GM19240 (cell line): ENCODE results near the gene INTS6L.
"Not testable (repeated sequence)": the region's sequence is repeated elsewhere in the genome, so short reads cannot be mapped to it uniquely, and the experiment has no call there.

ENCODE experiments used
- DNase-seq: peaks from one replicate; pipeline ENCODE4 v3.0.0; 2011; ENCODE audit warnings: low spot score; ENCODE audit not compliant: insufficient read length

The INTS6L gene

DNA sequence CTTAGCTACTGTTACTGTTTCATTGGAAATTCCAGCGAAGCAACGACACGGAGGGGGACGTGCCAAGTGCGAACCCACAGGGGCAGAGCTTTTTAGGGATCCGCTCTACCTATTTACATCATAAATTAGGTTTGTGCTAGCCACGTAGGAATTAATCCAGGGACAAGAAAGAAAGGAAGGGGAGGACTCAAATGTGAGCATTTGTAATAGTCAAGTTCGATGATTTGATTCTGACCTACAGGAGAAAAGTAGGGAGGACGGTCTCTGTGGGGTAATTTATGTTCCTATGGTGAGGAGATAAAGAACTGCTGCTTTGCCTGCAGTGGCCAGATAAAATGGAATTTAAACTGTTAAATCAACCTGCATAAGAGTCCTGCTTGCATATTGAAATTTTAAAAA is 1.7 kb downstream of the INTS6L start:
- DNase-seq = no peak

DNA sequence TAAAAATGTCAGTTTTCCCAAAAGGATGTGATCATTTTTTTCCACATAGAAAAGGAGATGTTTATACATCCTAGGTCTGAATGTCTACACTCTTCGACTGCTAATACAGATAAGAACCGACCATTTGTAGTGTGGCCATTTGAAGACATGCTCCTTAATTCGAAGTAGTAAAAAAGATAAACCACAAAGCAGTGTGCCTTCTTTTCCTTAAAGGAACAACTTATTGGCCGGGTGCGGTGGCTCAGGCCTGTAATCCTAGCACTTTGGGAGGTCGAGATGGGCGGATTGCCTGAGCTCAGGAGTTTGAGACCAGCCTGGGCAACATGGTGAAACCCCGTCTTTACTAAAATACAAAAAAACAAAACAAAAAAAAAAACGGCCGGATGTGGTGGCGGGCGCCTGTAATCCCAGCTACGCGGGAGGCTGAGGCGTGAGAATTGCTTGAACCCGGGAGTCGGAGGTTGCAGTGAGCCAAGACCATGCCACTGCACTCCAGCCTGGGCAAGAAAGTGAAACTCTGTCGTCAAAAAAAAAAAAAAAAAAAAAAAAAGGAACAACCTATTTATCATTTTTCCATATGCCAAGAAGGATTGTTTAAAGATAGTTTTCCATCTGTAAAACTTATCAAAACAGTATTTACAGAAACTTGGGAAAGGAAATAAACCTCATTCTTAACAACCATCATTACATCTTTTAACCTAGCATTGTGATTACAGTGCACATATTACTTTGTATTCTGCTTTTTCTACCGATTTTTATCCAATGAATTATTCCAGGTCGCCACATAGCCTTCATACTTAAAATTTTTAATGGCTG is 2.6 kb downstream of the INTS6L start:
- DNase-seq = no peak

DNA sequence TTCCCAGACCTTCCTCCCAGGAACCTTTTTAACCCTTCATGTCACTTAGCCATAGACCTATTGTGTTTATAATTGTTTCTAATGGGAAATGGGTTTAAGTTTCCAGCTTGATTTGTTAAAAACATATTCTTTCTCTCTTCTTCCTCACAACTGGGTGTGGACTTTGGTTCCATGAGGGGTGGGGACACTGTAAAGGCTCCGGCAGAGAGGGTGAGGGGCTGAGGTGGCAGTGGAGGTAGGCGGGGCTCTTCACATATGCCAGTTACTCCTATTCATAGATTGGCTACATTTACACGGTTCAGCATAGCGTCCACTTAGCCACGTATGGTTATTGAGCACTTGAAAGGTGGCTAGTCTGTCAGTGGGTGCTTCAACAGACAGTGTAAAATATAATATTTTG is 7.8 kb downstream of the INTS6L start:
- DNase-seq = no peak

DNA sequence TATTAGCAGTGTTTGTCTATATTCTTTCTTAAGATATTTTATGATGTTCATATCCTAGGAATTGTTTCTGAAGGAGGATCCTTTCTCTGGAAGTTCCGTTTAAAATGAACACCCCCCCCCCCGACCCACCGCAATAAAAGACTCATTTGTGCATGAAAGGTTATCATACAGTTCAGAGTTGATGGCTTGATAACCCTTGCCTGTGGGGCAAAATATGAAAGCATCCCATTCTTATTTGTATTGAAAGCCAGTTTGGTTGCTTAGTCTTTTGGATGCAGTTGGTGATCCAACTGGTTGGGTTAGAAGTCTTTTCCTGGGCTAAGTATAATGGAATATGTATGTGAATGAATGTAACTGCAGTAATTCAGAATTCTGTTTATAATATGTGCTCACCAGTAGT is 8.3 kb downstream of the INTS6L start:
- no peak for DNase-seq

DNA sequence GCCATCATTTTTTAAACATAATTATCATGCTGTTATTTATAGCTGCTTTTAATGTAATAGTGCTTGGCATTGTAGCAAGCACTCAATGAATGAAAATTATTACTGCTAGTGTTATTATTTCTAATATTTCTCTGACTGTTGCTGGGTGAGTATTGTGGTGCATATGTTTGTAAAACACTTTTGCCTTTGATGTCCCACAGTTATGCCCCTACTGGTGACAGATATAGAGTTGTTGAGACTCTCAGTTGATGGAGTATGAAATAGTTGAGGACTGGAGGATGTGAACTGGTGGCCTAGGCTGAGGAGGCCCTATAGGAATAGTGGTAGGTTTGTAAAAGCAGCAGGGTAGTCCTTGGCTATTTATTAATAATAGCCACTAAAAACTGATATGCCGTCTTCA is 9.6 kb downstream of the INTS6L start:
- DNase-seq = no peak

DNA sequence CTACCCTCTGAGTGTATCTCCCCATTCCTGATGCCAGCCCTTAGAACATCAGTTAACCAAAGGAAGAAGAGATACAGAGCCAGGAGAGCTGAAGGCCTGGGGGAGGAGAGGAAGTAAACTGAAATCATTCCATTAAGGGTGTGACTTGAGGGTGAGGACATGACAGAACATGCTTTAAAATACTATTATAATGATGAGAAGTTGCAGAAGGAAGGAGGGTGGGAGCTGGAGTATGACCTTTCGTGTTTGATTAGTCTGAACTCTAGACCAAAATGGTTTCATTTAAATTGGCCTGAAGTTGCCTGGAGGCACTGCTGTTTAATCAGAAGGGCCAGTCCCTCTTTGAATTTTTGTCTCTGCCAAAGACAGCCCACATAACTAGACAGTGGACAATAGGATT is 11.4 kb downstream of the INTS6L start:
- no peak for DNase-seq

DNA sequence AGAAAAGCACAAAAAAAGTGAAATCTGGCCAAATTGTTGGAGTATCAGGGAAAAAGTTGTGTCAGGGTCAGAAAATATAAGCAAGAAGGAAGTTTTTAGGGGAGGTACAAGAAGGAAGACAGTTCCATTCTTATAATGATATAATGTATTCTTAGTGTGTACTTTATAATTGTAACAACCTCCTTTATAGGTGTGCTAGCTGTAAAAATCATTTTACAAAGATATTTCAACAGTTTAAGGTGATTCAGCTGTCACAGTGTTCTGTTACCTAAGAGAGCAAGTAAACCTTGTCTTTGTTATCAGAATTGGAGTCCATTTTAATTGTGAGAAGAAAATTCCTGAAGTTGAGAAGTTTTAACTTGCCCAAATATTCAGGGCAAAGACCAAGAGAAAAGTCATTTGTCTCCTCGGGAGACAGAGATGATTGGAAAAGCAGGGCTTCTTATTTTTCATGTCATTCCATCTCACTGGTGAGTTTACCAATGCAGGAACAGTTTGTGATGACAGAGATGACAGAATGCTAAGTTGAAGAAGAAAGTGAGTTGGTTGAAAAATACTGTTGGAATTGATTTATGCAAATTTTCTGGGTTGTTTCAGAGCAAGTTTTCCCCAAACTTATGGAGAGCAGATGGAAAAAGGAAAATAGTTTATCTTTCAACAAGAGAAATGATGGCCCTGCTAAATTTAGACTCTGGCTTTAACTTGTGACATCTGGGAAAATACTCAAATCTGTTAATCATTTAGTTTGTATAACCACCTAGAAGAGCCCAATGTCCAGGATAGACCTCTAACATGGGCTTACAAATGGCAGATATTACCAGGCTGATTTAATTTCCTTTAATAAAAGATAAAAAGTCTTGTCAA is 14.8 kb downstream of the INTS6L start:
- no peak for DNase-seq

DNA sequence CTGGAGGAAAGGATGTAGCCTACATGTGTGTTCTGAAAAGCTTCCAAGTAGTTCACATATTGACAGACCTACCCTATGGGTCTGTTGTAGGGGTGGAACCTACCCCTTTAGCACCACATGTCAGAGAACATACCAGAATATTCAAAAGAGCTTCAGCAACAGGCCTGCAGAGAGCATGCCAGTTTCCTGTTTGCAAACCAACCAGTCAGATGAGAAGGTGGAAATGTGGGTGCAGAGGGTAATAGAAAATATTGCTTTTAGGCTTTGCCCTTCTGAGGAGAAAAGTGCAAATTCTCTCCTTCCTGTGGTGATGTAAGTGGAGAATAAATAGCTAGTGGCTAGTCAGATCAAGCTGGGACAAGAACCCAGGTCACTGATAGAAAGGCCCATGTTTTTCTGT is 16.4 kb downstream of the INTS6L start:
- DNase-seq = no peak

DNA sequence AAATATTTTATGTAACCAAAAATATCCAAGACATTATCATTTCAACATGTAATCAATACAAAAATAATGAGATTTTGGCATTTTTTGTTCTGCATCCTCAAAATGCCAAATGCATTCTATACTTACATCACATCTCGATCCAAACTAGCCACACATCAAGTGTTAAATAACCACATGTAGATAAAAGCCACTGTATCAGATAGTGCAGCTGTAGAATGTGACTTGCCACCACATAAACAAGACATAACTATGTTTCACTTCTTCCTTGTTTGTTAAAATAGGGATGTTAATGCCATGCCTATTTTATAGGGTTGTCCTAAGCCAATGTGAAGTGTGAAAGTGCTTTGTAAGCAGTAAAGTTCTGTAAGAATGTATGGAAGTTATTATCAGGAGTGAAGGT is 20.9 kb downstream of the INTS6L start:
- DNase-seq = no peak

DNA sequence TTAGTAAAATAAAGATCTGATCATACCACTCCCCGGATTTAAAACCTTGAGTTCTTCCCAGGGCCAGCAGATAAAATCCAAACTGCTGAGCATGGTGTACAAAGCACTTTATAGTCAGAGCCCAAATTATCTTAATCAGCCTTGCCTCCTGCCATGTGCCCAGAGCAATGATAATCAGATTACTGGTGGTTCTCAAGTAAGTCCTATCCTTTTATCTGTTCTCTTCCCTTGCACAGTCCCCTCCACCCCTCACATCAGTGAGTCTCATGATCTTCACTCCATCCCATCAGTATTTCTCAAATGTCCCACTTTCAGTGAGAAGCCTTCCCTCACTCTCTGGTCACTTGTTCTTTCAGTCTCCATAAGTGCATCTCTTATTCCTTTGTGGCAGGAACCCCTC is 22.7 kb downstream of the INTS6L start:
- no peak for DNase-seq

DNA sequence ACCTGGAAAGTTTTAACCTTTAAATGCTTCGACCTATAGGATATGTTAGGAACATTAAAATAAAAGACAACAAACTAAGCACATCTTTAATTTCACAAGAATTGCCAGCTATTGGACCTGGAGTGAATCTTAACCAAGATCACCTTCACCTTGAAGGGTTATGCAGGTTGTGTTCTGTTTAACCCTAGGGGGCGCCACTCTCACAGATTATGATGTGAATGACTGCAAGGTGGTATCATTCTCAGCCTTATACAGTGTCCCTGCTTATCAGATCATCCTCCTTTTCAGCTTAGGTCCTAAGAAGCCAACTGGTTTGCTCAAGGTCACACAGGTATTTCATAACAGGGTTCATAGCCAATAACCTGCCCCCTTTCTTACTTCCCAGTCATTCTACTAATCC is 23.5 kb downstream of the INTS6L start:
- DNase-seq = no peak

DNA sequence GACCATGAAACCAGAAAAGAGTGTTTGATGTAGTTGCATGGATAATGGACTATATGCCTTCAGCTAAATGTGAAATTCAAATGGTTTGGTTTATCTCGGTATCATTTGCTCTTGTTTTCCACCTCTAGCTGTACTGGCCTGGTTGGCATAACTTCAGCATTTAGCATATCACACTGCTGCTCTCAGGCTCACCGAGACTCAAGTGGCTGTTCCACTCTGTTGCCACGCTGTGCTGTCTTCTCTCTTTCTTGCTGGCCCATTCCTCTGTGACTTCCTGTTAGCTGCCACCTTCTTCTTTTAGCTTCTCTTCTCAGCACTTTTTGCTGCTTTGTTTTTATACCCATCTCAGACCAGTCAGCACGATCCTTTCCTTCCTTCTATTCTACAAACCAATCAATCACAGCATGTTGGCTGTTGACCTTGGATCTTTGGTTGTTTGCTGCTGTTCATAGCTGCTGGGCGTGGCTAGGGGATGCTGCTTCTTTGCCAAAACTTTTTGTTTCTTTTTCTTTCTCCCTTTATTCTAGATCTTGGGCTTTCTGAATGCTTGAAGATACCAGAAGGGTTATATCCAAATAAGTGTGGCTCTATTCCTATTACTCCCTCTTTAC is 24.0 kb downstream of the INTS6L start:
- DNase-seq = no peak

DNA sequence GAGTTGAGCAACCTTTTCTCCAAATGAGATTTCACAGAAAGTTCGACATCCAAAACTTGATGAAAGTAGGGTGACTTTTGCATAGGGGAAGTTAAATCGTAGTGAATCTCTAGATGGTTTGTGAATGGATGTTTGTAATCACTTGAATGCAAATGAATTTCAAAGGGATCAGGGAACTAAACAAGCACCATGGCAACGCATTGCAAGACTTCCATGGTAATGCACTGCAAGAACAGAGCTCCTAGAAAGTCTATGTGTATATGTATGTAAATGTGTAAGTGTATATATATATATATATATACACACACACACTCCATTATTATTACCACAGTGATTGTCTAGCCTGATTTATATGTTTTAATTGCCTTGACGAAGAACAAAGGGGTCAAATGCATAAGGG is 27.3 kb downstream of the INTS6L start:
- no peak for DNase-seq

DNA sequence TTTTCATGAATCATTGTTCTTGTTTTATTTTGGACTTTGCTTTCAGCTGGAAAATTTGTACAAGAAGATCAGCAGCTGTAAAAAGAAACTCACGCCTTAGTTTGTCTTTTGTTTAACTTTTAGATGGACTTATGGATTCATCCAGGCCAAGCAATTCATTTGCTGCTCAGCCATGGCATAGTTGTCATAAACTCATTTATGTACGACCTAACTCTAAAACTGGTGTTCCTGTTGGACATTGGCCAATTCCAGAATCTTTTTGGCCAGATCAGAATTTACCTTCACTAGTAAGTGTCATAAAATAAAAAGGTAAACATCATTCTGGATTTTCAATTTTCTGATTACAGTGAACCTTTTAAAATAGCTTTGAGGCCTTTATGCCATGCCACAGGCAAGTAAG is 29.1 kb downstream of the INTS6L start:
- no peak for DNase-seq

DNA sequence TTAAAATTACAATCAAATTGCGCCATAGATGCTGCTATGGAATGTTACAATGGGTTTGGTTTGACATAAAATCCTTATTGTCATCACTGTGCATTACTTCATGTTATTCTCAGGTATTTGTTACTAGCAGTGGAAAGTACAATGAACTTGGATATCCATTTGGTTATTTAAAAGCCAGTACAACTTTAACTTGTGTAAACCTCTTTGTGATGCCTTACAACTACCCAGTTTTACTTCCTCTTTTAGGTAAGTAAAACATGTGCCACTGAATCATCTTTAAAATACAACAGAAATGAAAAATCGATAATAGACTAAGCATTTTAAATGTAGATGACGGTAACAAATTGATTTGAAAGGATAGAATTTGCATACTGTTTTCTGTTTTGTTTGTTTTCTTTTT is 35.6 kb downstream of the INTS6L start:
- DNase-seq = no peak

DNA sequence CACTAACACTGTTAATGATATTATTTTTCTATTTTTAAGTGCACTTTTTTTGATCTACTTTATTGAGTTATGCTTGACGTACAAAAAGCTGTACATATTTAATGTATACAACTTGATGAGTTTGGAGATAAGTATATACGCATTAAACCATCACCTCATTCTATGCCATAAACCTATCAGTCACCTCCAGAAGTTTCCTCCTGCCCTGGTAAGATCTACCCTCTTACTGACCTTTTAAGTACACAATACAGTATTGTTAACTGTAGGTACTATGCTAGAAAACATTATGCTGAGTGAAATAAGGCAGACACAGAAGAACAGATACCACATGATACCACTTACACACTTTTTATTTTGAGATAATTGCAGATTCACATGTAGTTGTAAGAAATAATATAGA is 36.9 kb downstream of the INTS6L start:
- no peak for DNase-seq

DNA sequence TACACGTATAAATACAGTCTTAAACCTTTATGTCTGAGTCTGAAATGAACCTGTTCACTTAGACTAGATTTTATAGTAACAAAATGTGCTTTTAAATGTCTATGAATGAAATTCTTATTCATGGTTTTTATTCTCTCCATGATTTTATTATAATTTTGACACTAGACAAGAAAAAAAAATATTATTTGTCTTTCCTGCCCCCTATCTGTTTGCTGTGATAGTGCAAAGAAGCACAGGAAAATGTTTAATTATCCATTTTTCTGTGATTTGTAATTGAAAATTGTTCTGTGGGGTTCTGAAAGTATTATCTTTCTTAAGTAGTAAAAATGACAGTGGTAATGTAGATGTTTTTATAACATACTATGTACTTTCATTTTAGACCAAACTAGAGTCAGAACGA is 52.0 kb downstream of the INTS6L start:
- DNase-seq = no peak

DNA sequence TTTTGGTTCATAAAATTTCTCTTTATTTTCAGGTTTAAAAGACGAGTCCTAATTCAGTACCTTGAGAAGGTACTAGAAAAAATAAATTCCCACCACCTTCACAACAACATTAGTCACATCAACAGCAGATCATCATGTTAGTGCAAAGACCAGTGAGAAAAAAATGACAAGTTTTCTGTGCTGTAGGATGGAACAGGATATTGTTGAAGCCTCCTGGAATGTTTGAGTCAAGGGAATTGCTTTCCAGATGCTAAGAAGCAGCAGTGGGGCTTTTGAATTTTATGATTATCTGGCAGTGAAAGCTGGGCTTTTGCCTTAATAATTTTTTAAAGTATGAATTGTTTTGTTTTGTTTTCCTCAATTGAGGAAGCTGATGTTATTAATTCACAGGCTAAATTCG is 61.0 kb downstream of the INTS6L start:
- DNase-seq = no peak

DNA sequence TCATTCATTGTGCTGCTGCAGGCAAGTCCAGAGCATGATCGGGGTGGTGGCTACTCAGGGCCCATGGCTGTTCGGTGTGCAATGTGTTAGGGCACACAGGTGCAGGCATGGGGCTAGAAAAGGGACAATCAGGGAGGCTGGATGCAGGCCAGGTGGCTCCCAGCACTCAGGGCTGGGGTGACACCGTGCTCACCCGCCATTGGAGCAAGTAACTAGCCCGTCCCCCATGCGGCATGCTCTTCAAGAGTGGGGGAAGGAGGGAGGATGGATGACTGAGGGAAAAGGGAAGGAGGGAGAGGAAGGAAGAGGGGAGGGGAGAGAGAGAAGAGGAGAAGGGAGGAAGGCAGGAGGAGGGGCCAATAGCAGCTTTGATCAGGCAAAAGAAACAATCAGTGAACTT is 64.7 kb downstream of the INTS6L start:
- DNase-seq = no peak

DNA sequence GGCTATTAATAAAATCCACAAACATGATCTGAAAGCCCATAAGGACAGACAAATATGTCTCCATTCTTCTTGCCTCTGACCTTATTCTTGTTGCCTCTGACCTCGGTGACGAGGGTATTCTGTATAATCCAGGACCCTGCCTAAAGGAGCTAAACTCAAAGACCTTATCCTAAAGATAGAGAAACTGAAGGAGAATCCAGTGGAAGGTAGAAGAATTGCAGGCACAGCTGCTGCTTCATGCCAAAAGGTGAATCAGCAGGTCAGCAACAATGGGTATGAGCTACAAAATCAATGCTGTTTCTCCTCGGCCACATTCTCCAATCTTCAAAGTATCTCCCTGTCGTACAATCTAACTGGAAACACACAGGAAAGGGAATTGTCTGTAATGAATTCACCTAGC is 71.4 kb downstream of the INTS6L start:
- no peak for DNase-seq

DNA sequence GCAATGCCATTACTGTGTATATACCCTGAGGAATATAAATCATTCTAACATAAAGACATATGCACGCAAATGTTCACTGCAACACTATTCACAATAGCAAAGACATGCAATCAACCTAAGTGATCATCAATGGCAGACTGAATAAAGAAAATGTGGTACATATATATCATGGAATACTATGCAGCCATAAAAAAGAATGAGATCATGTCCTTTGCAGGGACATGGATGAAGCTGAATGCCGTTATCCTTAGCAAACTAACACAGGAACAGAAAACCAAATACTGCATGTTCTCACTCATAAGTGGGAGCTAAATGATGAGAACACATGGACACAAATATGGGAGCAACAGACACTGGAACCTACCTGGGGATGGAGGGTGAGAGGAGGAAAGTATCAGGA is 73.6 kb downstream of the INTS6L start:
- not testable (repeated sequence) for DNase-seq

DNA sequence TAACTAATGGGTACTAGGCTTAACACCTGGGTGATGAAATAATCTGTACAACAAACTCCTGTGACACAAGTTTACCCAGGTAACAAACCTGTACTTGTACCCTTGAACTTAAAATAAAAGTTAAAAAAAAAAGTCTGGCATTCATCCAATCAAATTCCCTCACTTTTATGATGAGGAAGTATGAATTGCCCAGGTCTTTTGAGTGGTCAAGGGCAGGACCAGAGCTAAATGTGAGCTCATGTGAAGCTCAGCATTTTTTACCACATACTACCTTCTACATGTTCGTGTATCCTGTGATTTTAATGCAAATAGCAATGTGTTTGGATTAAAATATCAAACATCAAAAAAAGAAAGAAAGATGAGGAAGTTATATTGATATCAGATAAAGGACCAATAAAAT is 74.0 kb downstream of the INTS6L start:
- not testable (repeated sequence) for DNase-seq
